Activated CD4-positive, alpha-beta T cell treated with anti-CD3 and anti-CD28 coated beads for 1 hour (primary cell): ENCODE results near the gene ZNF546.
"Not testable (repeated sequence)": the region's sequence is repeated elsewhere in the genome, so short reads cannot be mapped to it uniquely, and the experiment has no call there.

ENCODE experiments used
- DNase-seq: peaks from one replicate; pipeline ENCODE4 v3.0.0-alpha.2; 2020

ZNF546 gene

GRCh38 chr19:39987167-39987566, 9.7 kb upstream of the ZNF546 start:
- DNase-seq: no peak

- no peak for DNase-seq
These were observed 9.3 kb upstream of the ZNF546 start for GRCh38 chr19:39987596-39987995.

- no peak for DNase-seq
These were observed 3.3 kb upstream of the ZNF546 start for GRCh38 chr19:39993605-39994004.

- DNase-seq: no peak
These were observed 2.5 kb upstream of the ZNF546 start for GRCh38 chr19:39994361-39994760.

- no peak for DNase-seq
These were observed 1.1 kb upstream of the ZNF546 start for GRCh38 chr19:39995794-39996193.

GRCh38 chr19:39996218-39996810, 546 bp upstream of the ZNF546 start:
- no peak for DNase-seq

GRCh38 chr19:39997638-39998216, 867 bp downstream of the ZNF546 start:
- DNase-seq: no peak

GRCh38 chr19:39998501-39998900, 1.6 kb downstream of the ZNF546 start:
- DNase-seq: no peak

- no peak for DNase-seq
These were observed 8.9 kb downstream of the ZNF546 start for GRCh38 chr19:40005691-40006272.

- no peak for DNase-seq
These were observed 9.4 kb downstream of the ZNF546 start for GRCh38 chr19:40006273-40006691.

- no peak for DNase-seq
These were observed 12.8 kb downstream of the ZNF546 start for GRCh38 chr19:40009674-40010073.

GRCh38 chr19:40013991-40014390, 17.1 kb downstream of the ZNF546 start:
- no peak for DNase-seq

GRCh38 chr19:40023969-40024368, 27.1 kb downstream of the ZNF546 start:
- DNase-seq: no peak

- DNase-seq: no peak
These were observed 29.2 kb downstream of the ZNF546 start for GRCh38 chr19:40025938-40026596.

GRCh38 chr19:40026597-40026970, 29.7 kb downstream of the ZNF546 start:
- DNase-seq: no peak

- no peak for DNase-seq
These were observed 37.2 kb downstream of the ZNF546 start for GRCh38 chr19:40033989-40034560.

GRCh38 chr19:40035996-40036395, 39.1 kb downstream of the ZNF546 start:
- no peak for DNase-seq

- not testable (repeated sequence) for DNase-seq
These were observed 41.2 kb downstream of the ZNF546 start for GRCh38 chr19:40038047-40038446.

- DNase-seq: not testable (repeated sequence)
These were observed 44.9 kb downstream of the ZNF546 start for GRCh38 chr19:40041718-40042117.

GRCh38 chr19:40053491-40053890, 56.6 kb downstream of the ZNF546 start:
- DNase-seq: no peak

- no peak for DNase-seq
These were observed 57.8 kb downstream of the ZNF546 start for GRCh38 chr19:40054632-40055031.

GRCh38 chr19:40055049-40055448, 58.2 kb downstream of the ZNF546 start:
- no peak for DNase-seq

- DNase-seq: peak; percentile 50
These were observed 59.1 kb downstream of the ZNF546 start, which contains the start of gene ZNF780B for GRCh38 chr19:40055832-40056504. Gene ZNF780B, minus strand, starts transcription at chr19:40056231. Its CDS starts 5,899 bp downstream, at chr19:40050332.
